RWPE2 (cell line): ENCODE data around the gene DPT.

Source experiments
- ATAC-seq: fragments of 200-7000 bp; cut with Tn5 transposase; 3 replicates; pipeline ENCODE4 v1.9.1; 2021; ENCODE audit warnings: low read depth
- DNase-seq: peaks from one replicate; pipeline ENCODE4 v3.0.0-alpha.2; 2020; ENCODE audit warnings: low spot score
- H3K27ac ChIP-seq: fragments of 450-650 bp; 2 replicates; pipeline ENCODE4 v1.5.1; 2017; ENCODE audit warnings: mild to moderate bottlenecking; ENCODE audit not compliant: poor library complexity, severe bottlenecking
- H3K27me3 ChIP-seq: fragments of 250-450 bp; sonication (Bioruptor Pico); 2 replicates; pipeline ENCODE4 v1.5.1; 2021; ENCODE audit warnings: mild to moderate bottlenecking, moderate library complexity; ENCODE audit not compliant: insufficient read depth, poor library complexity, severe bottlenecking
- H3K36me3 ChIP-seq: fragments of 250-450 bp; sonication (Bioruptor Pico); 2 replicates; pipeline ENCODE4 v1.5.1; 2020; ENCODE audit warnings: low read depth, mild to moderate bottlenecking, moderate library complexity
- H3K4me1 ChIP-seq: fragments of 250-450 bp; sonication (Bioruptor Pico); 2 replicates; pipeline ENCODE4 v1.5.1; 2021; ENCODE audit warnings: mild to moderate bottlenecking, moderate library complexity; ENCODE audit not compliant: insufficient read depth, poor library complexity, severe bottlenecking
- H3K4me3 ChIP-seq: fragments of 250-450 bp; sonication (Bioruptor Pico); 2 replicates; pipeline ENCODE4 v1.5.1; 2021; ENCODE audit warnings: mild to moderate bottlenecking, moderate library complexity; ENCODE audit not compliant: severe bottlenecking
- H3K9me3 ChIP-seq: fragments of 250-450 bp; sonication (Bioruptor Pico); 2 replicates; pipeline ENCODE4 v1.5.1; 2021; ENCODE audit warnings: mild to moderate bottlenecking, moderate library complexity; ENCODE audit not compliant: severe bottlenecking
- TF ChIP-seq, protein P1 (sequence below): fragments of 450-650 bp; IDR thresholded peaks from one replicate; pipeline ENCODE4 v1.5.1; 2017; ENCODE audit warnings: mild to moderate bottlenecking, moderate library complexity; ENCODE audit not compliant: poor library complexity, severe bottlenecking

The DPT gene

DNA sequence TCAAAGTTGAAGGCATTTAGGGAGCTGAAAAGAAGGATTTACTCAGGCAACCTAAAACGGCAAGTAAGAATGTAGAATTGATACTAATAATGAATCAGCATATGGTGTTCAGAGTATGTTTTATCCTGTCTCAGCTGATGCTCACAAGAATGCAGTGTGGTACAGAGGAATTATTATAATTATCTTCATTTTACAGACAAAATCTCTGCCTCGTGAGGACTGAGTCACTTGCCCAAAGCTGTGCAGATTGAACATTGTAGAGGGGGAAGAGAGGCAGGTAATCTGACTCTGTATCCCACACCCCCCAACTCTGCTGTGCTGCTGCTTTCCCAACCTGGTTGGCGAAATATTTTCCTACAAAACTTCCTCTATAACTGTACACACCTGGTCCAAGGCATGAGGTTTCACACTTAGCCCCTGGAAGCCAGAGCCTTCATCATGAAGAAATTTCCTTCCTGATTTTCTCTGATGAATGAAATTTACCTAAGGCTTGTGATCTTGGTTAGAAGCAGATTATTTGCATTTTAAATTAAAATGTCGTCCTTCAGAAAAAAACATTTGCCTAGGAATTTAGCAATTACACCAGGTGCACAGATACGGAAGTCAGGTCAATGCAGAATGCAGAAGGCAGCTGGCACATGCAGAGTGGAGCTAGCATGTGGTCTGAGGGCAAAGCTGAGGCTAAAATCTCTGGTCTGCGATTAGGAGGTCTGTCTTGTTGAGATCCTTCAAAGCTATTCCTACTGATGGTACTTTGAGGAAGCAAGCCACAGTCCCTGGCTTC, 52.8 kb downstream of the DPT start:
- ATAC-seq (no peak), DNase-seq (no peak)
- Histone ChIP-seq H3K27ac (no peak overlapping the region), H3K27me3 (no peaks in the 10 kb centered on the region), H3K36me3 (no peaks in the 10 kb centered on the region), H3K9me3 (no peaks in the 10 kb centered on the region), H3K4me3 (no peak overlapping the region), H3K4me1 (no peaks in the 10 kb centered on the region)
- TF ChIP-seq, protein P1, sequence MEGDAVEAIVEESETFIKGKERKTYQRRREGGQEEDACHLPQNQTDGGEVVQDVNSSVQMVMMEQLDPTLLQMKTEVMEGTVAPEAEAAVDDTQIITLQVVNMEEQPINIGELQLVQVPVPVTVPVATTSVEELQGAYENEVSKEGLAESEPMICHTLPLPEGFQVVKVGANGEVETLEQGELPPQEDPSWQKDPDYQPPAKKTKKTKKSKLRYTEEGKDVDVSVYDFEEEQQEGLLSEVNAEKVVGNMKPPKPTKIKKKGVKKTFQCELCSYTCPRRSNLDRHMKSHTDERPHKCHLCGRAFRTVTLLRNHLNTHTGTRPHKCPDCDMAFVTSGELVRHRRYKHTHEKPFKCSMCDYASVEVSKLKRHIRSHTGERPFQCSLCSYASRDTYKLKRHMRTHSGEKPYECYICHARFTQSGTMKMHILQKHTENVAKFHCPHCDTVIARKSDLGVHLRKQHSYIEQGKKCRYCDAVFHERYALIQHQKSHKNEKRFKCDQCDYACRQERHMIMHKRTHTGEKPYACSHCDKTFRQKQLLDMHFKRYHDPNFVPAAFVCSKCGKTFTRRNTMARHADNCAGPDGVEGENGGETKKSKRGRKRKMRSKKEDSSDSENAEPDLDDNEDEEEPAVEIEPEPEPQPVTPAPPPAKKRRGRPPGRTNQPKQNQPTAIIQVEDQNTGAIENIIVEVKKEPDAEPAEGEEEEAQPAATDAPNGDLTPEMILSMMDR = no peak

DNA sequence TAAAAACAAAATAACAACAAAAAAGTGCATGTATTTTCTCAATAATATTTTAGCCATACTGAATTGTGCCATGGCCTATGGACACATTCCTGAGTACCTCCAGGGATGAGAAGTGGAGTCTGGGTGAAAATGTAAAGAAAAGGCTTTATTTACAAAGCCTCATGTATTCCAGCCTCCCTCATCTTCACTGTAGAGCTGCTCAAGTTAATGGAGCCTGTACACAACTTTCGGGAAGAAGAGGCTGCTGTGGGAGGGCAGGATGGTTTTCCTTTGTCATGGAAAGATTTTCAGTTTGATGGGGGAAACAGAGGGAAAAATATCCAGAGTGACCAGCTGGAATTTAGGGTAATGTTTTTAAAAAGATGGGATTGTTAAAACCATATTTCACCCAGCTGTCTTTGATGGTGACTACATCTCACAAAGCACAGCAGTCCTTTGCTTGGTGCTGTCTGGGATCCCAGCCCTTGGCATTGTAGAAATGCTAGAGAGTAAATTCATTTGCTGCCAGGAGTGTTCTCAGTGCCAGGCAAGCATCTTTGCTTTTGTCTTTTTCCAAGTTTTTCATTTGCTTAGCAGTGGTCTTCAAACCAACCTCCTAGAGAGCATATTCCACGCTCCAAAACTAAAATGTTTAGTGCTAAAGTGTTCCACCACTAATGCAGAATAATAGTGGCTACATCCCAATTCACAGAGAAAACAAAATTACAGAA, 54.9 kb downstream of the DPT start:
- H3K9me3 ChIP-seq = no peaks in the 10 kb centered on the region
- H3K36me3 ChIP-seq = no peaks in the 10 kb centered on the region
- H3K4me3 ChIP-seq = no peak overlapping the region
- no peak overlapping the region for H3K27ac ChIP-seq
- TF ChIP-seq, protein P1 = no peak
- H3K27me3 ChIP-seq = no peaks in the 10 kb centered on the region
- no peaks in the 10 kb centered on the region for H3K4me1 ChIP-seq
- no peak for ATAC-seq
- DNase-seq = no peak

DNA sequence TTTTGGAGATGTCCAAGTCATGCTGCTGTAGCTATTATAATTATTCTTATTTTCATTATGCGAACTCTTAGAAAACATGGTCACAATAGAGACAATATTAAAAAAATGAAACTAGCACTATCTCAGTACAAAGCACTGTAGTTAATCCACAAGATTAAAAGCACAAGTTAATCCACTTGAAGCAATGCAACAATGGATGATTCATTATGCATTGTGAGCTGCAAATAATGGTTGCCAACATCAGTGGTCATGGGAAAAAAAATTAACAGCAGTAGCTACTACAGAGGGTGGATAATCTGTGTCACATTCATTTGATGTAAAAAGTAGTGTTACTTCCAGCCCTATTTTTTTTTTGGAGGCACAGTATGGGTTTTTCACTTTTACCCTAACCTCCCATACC, 56.7 kb downstream of the DPT start:
- Histone ChIP-seq H3K4me1 (no peaks in the 10 kb centered on the region), H3K27ac (no peak overlapping the region), H3K27me3 (no peaks in the 10 kb centered on the region), H3K4me3 (no peak overlapping the region), H3K36me3 (no peaks in the 10 kb centered on the region), H3K9me3 (no peaks in the 10 kb centered on the region)
- TF ChIP-seq, protein P1 = no peak
- no peak for ATAC-seq
- no peak for DNase-seq

DNA sequence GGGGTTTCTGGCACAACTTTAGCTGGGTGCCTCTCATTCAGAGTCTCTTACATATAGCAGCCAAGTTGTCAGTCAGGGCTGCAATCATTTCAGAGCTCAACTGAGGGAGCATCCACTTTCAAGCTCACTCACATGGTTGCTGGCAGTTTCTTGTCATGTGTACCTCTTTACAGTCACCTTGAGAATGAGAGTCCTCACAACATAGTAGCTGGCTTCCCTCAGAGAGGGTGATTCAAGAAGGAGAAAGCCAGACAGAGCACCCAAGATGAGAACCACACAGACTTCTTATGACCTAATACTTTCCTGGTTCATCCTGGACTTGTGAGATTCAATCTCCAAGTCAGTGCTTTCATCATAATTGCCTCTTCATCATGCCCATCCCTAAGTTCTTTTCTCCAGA, 57.2 kb downstream of the DPT start:
- TF ChIP-seq, protein P1 = no peak
- DNase-seq (no peak), ATAC-seq (no peak)
- Histone ChIP-seq H3K9me3 (no peaks in the 10 kb centered on the region), H3K4me1 (no peaks in the 10 kb centered on the region), H3K27me3 (no peaks in the 10 kb centered on the region), H3K4me3 (no peak overlapping the region), H3K27ac (no peak overlapping the region), H3K36me3 (no peaks in the 10 kb centered on the region)

DNA sequence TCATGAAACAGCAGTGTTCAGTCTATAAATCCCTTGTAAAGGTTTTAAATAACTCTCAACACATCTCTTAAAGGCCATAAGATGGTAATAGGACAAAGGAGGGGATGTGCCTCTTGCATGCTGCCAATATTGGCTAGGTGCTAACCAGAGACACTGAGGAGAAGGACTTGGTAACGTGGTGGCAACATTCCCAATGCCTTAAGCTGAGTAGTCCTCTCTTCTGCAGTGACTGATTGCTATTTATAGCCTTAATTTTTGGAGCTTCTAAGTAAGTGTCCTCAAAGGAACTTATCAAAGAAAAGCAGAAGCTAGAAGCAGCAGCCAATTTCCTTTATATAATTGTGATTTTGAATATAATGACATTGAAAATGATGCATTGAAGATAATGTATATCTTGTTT, 63.0 kb downstream of the DPT start:
- no peaks in the 10 kb centered on the region for H3K27me3 ChIP-seq
- DNase-seq (no peak), ATAC-seq (no peak)
- TF ChIP-seq, protein P1 = no peak
- H3K27ac ChIP-seq = no peak overlapping the region
- no peaks in the 10 kb centered on the region for H3K4me1 ChIP-seq
- H3K9me3 ChIP-seq = no peaks in the 10 kb centered on the region
- no peaks in the 10 kb centered on the region for H3K36me3 ChIP-seq
- H3K4me3 ChIP-seq = no peak overlapping the region
